ENCODE results near the gene DNM2. TPM values are rescaled to one million over a fixed set of nuclear protein-coding genes. Genes with fewer than 3 reads are reported as not detected.

Gene DNM2
- total and polyA plus RNA-seq, 9 of the 15 experiments (the other 6 are each of a cell fraction or from before 2014, with no cell fraction given), result 2.2 to 161 (median 72.6) TPM

- no peak for TF ChIP-seq ZNF184 (CRISPR knock-in tag; IDR thresholded peaks at IDR 0.05)
- TF ChIP-seq ZNF76 (CRISPR knock-in tag; IDR thresholded peaks at IDR 0.05; ENCODE audit: borderline replicate concordance), result no peak
- no peak for TF ChIP-seq POU5F1 (IDR thresholded peaks at IDR 0.05; ENCODE audit: borderline replicate concordance, low read depth, low read length, partially characterized antibody)
- TF ChIP-seq ZNF778 (CRISPR knock-in tag; IDR thresholded peaks at IDR 0.05), result no peak
- no peak for TF ChIP-seq MEF2D (tag; conservative IDR thresholded peaks at IDR 0.05; ENCODE audit: low read depth)
- TF ChIP-seq ELK3 (CRISPR knock-in tag; IDR thresholded peaks at IDR 0.05), result no peak
- no peak for TF ChIP-seq RBM34 (IDR thresholded peaks at IDR 0.05; ENCODE audit: borderline replicate concordance, insufficient read depth, low read length)
- TF ChIP-seq ZNF140 (CRISPR knock-in tag; IDR thresholded peaks at IDR 0.05), result no peak
- TF ChIP-seq ZNF316 (IDR thresholded peaks at IDR 0.05), result peak; percentile 86
- TF ChIP-seq TCF7 (IDR thresholded peaks at IDR 0.05; ENCODE audit: borderline replicate concordance), result no peak
- TF ChIP-seq SIN3A (IDR thresholded peaks at IDR 0.05; ENCODE audit: borderline replicate concordance in 2 of 2, control insufficient read depth in 1 of 2, low read depth in 2 of 2, low read length in 2 of 2), result peak; percentile 46 to 48; a peak in 1 of 4 replicates
- peak; percentile 57 for TF ChIP-seq POLR2A (conservative IDR thresholded peaks at IDR 0.05)
- no peak for TF ChIP-seq ATF3 (IDR thresholded peaks at IDR 0.05)
- no peak for TF ChIP-seq ATF3 (CRISPR knock-in tag; conservative IDR thresholded peaks at IDR 0.05)
- TF ChIP-seq NR1H2 (CRISPR knock-in tag; IDR thresholded peaks at IDR 0.05), result no peak
- no peak for TF ChIP-seq ZNF274 (IDR thresholded peaks at IDR 0.05; ENCODE audit: borderline replicate concordance, low read depth, low read length)
- TF ChIP-seq ZEB2 (IDR thresholded peaks at IDR 0.05), result no peak
- peak; percentile 29; the same call in 1 of the 2 replicates for TF ChIP-seq KLF1 (tag; IDR thresholded peaks at IDR 0.05)
- no peak for TF ChIP-seq ZNF280B (CRISPR knock-in tag; IDR thresholded peaks at IDR 0.05)
- peak; percentile 66 for TF ChIP-seq NFYB (IDR thresholded peaks at IDR 0.05; ENCODE audit: extremely low read depth, insufficient read length)
- no peak for TF ChIP-seq ADNP (tag; IDR thresholded peaks at IDR 0.05)
- peak; percentile 31; the same call in 1 of the 2 replicates for TF ChIP-seq ZNF780A (CRISPR knock-in tag; IDR thresholded peaks at IDR 0.05)
- TF ChIP-seq HNRNPH1 (optimal IDR thresholded peaks at IDR 0.05; ENCODE audit: low read depth, low read length), result no peak
- TF ChIP-seq ZNF174 (CRISPR knock-in tag; IDR thresholded peaks at IDR 0.05), result no peak
- no peak for TF ChIP-seq MCM5 (IDR thresholded peaks at IDR 0.05; ENCODE audit: low read depth)
- no peak for TF ChIP-seq ZNF589 (CRISPR knock-in tag; IDR thresholded peaks at IDR 0.05; ENCODE audit: low read depth)
- TF ChIP-seq DDX20 (tag; IDR thresholded peaks at IDR 0.05; ENCODE audit: low read depth), result no peak
These were observed 117.3 kb downstream of the DNM2 start (continued) for GRCh38 chr19:10835089-10835753.
